GM21381 (cell line): ENCODE data around the gene ETS1.
A peak's percentile ranks its signal among the peaks of the same experiment; 100 is the strongest.

ENCODE experiments used
- ATAC-seq: cut with Tn5 transposase; IDR thresholded peaks from one replicate; pipeline ENCODE4 v1.9.1; 2021; ENCODE audit warnings: mild to moderate bottlenecking, moderate library complexity; ENCODE audit not compliant: unreplicated experiment

Gene ETS1

DNA sequence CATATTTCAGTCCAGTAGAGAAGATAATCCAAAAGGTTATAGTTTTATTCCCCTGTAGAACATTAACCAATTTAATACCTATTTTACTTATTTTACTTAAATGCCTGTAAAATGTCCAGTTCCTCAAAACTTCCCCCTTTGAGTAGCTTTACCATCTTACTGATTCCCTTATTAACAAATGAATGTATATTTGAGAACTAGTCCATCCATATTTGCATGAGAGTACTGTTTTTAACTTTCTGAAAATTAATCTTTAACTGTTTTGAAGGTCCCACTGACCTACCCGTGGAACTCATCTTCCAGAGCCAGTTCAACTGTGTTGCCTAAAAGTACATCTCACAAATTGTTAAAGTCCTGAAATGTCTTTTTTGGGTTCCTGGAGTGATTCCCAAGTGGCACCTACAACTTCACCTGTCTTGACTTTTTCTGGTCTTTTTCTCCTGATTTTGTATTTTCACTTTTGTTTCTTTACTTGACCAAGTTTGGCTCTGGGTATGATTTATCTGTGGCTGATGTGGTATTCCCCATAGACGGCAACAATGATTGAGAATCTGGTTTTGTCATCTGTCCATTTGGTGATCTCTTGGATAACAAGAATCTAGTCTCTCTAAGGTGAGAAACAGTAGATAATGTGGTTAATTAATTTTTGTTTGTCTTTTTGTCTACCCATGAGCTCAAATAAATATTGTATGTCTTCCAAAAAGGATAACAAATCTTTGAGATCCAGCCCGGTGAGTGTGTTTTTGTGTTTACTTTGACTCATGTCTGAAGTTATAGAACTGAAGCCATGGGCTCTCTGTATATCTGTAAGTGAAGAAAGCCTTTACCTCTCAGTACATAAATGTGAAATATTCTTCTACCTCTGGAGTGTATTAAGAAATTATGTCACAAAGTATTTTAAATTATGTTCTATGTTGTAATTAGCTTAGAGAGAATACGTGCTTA, 174.2 kb downstream of the ETS1 start:
- peak; percentile 82 for ATAC-seq

DNA sequence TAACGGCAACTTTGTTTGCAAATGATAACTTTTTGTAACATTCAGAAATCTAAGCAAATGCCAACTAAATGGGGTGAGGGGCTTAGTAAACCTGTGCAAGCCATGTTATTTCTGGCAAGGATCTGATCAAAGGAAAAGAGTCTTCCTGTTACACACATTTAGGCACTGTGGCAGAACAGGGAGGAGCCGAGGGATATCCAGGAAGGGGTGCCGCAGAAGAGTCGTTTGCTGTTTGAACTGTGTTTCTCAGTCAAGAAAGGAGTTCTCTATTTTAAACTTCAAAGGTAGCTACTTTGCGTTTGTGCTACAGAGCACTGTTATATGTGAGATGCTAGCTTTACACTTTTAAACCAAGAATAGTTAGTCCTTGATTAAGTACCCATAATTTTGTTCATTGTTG, 175.5 kb downstream of the ETS1 start:
- no peak for ATAC-seq

- no peak for ATAC-seq
Measured at GRCh38 chr11:128411150-128411549, 176.2 kb downstream of the ETS1 start.

GRCh38 chr11:128409476-128409875, 177.9 kb downstream of the ETS1 start:
- no peak for ATAC-seq
